Osteoblast (primary cell): ENCODE results near the gene MC2R. TPM values are rescaled to one million over a fixed set of nuclear protein-coding genes. Genes with fewer than 3 reads are reported as not detected.

Experiments used
- DNase-seq: peaks from one replicate; pipeline ENCODE4 v3.0.0; 2011; ENCODE audit warnings: low spot score, mixed read lengths; ENCODE audit not compliant: insufficient read length; ENCODE audit errors: missing footprints
- H2AFZ ChIP-seq: 2 replicates; pipeline ENCODE4 v1.6.0; 2011; ENCODE audit warnings: mild to moderate bottlenecking, low read length
- H3K27ac ChIP-seq: 2 replicates; pipeline ENCODE4 v1.5.1; 2011; ENCODE audit warnings: mild to moderate bottlenecking, low read depth, low read length, moderate library complexity
- H3K27me3 ChIP-seq: 2 replicates; pipeline ENCODE4 v1.6.0; 2012; ENCODE audit warnings: mild to moderate bottlenecking, control low read depth, inconsistent platforms, low read length, moderate library complexity; ENCODE audit not compliant: insufficient read depth
- H3K36me3 ChIP-seq: 2 replicates; pipeline ENCODE4 v1.5.1; 2011; ENCODE audit warnings: mild to moderate bottlenecking, low read length, control low read depth, moderate library complexity; ENCODE audit not compliant: insufficient read depth
- H3K4me1 ChIP-seq: 2 replicates; pipeline ENCODE4 v1.5.1; 2011; ENCODE audit warnings: mild to moderate bottlenecking, low read length, control low read depth, moderate library complexity; ENCODE audit not compliant: insufficient read depth
- H3K4me2 ChIP-seq: 2 replicates; pipeline ENCODE4 v1.6.0; 2011; ENCODE audit warnings: mild to moderate bottlenecking, low read length; ENCODE audit not compliant: insufficient read depth
- H3K4me3 ChIP-seq: fragments of 200-600 bp; sonication (generic); 3 replicates; pipeline ENCODE4 v1.5.1; 2012; ENCODE audit warnings: mild to moderate bottlenecking, low read length, inconsistent platforms; ENCODE audit not compliant: insufficient read depth
- H3K79me2 ChIP-seq: 2 replicates; pipeline ENCODE4 v1.6.0; 2012; ENCODE audit warnings: mild to moderate bottlenecking, low read length, control low read depth, inconsistent platforms; ENCODE audit not compliant: insufficient read depth
- H3K9me3 ChIP-seq: 2 replicates; pipeline ENCODE4 v1.5.1; 2011; ENCODE audit warnings: low read depth, low read length, control low read depth
- H4K20me1 ChIP-seq: 2 replicates; pipeline ENCODE4 v1.6.0; 2012; ENCODE audit warnings: mild to moderate bottlenecking, low read length, control low read depth; ENCODE audit not compliant: insufficient read depth
- total RNA-seq: library from RNA; depleted of rRNA; stranded (reverse); fragments of >200 nt; gene quantifications from 2 replicates; pipeline ENCODE4 v1.2.3, GENCODE V29; 2012
- TF ChIP-seq, protein P1 (sequence below): IDR thresholded peaks from 2 replicates; pipeline ENCODE4 v1.5.1; 2011; ENCODE audit warnings: mild to moderate bottlenecking, low read depth, low read length, moderate library complexity; ENCODE audit errors: extremely low read depth

MC2R gene
- total RNA-seq, 1 donor = not detected

DNA sequence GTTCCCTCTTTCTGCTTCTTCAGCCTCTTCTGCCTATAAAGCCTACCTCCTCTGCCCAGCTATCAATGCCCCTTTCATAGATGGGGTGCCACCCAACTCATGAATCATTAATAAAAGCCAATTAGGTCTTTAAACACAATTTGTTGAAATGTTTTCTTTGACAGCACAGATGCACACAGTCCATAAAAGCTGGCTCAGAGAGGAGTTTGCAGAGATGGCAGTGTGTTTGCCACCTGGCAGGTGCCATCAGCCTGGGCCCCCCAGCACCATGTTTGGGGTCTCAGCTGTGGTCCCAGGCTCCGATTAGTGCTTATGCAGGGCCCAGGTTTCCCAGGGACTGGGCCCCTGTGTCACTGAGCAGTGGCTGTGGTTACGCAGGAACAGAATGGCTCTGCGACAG, 7.9 kb upstream of the MC2R start:
- H3K79me2 ChIP-seq = no peaks in the 10 kb centered on the region
- no peak overlapping the region for H2AFZ ChIP-seq
- H3K27ac ChIP-seq = no peak overlapping the region
- TF ChIP-seq, protein P1, sequence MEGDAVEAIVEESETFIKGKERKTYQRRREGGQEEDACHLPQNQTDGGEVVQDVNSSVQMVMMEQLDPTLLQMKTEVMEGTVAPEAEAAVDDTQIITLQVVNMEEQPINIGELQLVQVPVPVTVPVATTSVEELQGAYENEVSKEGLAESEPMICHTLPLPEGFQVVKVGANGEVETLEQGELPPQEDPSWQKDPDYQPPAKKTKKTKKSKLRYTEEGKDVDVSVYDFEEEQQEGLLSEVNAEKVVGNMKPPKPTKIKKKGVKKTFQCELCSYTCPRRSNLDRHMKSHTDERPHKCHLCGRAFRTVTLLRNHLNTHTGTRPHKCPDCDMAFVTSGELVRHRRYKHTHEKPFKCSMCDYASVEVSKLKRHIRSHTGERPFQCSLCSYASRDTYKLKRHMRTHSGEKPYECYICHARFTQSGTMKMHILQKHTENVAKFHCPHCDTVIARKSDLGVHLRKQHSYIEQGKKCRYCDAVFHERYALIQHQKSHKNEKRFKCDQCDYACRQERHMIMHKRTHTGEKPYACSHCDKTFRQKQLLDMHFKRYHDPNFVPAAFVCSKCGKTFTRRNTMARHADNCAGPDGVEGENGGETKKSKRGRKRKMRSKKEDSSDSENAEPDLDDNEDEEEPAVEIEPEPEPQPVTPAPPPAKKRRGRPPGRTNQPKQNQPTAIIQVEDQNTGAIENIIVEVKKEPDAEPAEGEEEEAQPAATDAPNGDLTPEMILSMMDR = no peak
- H3K36me3 ChIP-seq = no peaks in the 10 kb centered on the region
- H3K27me3 ChIP-seq = no peaks in the 10 kb centered on the region
- no peak overlapping the region for H3K4me3 ChIP-seq
- H3K9me3 ChIP-seq = no peaks in the 10 kb centered on the region
- H4K20me1 ChIP-seq = no peaks in the 10 kb centered on the region
- no peak overlapping the region for H3K4me2 ChIP-seq
- DNase-seq = no peak
- no peaks in the 10 kb centered on the region for H3K4me1 ChIP-seq

DNA sequence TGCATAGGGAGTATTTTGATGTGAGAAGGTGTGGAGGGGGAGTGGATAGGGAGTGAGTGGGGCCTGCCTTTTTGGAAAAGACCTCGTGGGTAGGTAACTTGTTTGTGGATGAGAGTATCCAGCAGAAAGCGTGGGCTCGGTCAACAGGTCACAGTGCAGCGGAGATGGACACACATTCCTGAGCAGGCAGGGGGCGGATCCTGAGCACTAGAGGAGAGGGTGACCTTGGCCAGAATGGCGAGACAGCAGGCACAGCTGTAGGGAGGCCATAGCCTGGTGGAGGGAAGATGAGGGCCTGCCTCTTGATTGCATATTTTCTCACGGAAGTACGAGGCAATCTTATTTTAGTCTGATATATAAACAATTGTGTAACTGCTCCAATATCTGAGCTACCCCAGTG, 3.6 kb upstream of the MC2R start:
- Histone ChIP-seq H3K27me3 (no peaks in the 10 kb centered on the region), H3K4me1 (no peaks in the 10 kb centered on the region), H3K4me2 (no peak overlapping the region), H4K20me1 (no peaks in the 10 kb centered on the region), H3K36me3 (no peaks in the 10 kb centered on the region), H3K27ac (no peak overlapping the region), H3K79me2 (no peaks in the 10 kb centered on the region), H2AFZ (no peak overlapping the region), H3K9me3 (no peaks in the 10 kb centered on the region), H3K4me3 (no peak overlapping the region)
- TF ChIP-seq, protein P1 = no peak
- no peak for DNase-seq

DNA sequence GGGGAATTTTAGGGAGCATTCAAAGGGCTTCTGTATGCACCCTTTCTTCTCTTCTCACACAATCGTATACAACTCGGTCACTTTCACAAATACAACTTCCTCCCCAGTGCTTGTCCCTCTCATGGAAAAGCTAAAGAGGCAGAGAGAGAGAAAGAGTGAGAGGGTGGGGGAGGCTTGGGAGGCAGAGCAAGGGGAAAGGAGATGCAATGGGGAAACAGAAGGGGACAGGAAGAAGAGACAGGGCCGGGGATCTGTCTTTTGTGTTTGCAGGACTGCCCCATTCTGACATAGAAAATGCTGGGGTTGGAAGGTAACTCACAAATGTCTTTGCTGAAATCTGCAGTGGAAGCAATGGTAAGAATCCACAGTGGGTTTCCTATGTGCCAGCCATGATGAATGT, 2.1 kb upstream of the MC2R start:
- Histone ChIP-seq H3K27me3 (no peaks in the 10 kb centered on the region), H3K79me2 (no peaks in the 10 kb centered on the region), H3K4me1 (no peaks in the 10 kb centered on the region), H3K36me3 (no peaks in the 10 kb centered on the region), H3K9me3 (no peaks in the 10 kb centered on the region), H4K20me1 (no peaks in the 10 kb centered on the region), H3K4me3 (no peak overlapping the region), H3K4me2 (no peak overlapping the region), H3K27ac (no peak overlapping the region), H2AFZ (no peak overlapping the region)
- DNase-seq = no peak
- TF ChIP-seq, protein P1 = no peak

DNA sequence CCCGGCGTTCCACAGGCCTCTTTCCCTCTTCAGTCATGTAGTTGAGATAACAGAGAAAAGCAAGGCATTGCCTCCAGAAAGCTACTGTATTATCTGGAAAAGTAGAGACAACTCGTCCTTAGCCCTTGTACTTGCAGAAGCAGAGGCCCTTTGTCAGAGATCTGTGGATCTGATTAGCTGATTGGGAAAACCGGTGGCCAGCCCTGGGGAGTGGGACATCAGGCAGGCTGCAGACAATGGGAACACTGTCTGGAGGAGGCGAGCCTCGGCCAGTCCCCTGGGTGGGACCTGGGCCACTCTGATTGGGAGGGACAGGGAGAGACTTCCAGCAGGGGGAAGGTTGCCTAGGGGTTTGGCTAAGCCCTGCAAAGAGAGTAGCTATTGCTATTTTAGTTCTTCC, 1.2 kb upstream of the MC2R start:
- TF ChIP-seq, protein P1 = no peak
- no peaks in the 10 kb centered on the region for H3K36me3 ChIP-seq
- no peak overlapping the region for H3K4me2 ChIP-seq
- no peaks in the 10 kb centered on the region for H3K4me1 ChIP-seq
- no peaks in the 10 kb centered on the region for H3K9me3 ChIP-seq
- no peak overlapping the region for H2AFZ ChIP-seq
- no peak overlapping the region for H3K27ac ChIP-seq
- no peak for DNase-seq
- H4K20me1 ChIP-seq = no peaks in the 10 kb centered on the region
- no peaks in the 10 kb centered on the region for H3K79me2 ChIP-seq
- H3K4me3 ChIP-seq = no peak overlapping the region
- no peaks in the 10 kb centered on the region for H3K27me3 ChIP-seq
